PC-9 (cell line): ENCODE results near the gene ZNF408.

Source experiments
- EZH2 ChIP-seq: fragments of 200-600 bp; sonication (generic); IDR thresholded peaks from 2 replicates; pipeline ENCODE4 v1.8.0; 2017; ENCODE audit warnings: antibody characterized with exemption, low read depth
- TF ChIP-seq, protein P1 (sequence below): fragments of 200-600 bp; sonication (generic); conservative IDR thresholded peaks from 2 replicates; pipeline ENCODE4 v1.6.1; 2017; ENCODE audit warnings: mixed run types, antibody characterized with exemption, mild to moderate bottlenecking, moderate library complexity

DNA sequence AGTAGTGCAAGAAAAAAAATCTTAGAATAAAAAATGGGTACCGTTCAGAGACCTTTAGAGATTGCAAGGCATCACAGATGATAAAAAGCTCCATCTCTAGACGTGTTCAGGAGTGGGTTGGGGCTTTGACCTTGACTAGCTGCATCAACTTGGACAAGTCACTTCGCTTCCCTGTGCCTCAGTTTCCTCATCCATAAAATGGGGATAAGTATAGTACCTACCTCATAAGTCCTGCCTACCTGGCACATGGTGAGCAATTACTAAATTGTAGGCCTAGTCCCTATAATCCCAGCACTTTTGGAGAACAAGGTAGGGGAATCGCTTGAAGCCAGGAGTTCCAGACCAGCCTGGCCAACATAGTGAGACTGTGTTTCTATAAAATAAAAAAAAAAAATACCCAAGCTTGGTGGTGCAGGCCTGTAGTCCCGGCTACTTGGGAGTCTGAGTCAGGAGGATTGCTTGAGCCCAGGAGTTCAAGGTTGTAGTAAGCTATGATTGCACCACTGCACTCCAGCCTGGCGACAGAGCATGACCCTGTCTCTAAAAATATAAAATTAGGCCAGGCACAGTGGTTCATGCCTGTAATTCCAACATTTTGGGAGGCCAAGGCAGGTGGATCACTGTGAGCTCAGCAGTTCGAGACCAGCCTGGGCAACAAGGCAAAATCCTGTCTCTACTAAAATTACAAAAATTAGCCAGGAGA lies 12.2 kb downstream of the ZNF408 start:
- no peak for TF ChIP-seq EZH2
- TF ChIP-seq, protein P1, sequence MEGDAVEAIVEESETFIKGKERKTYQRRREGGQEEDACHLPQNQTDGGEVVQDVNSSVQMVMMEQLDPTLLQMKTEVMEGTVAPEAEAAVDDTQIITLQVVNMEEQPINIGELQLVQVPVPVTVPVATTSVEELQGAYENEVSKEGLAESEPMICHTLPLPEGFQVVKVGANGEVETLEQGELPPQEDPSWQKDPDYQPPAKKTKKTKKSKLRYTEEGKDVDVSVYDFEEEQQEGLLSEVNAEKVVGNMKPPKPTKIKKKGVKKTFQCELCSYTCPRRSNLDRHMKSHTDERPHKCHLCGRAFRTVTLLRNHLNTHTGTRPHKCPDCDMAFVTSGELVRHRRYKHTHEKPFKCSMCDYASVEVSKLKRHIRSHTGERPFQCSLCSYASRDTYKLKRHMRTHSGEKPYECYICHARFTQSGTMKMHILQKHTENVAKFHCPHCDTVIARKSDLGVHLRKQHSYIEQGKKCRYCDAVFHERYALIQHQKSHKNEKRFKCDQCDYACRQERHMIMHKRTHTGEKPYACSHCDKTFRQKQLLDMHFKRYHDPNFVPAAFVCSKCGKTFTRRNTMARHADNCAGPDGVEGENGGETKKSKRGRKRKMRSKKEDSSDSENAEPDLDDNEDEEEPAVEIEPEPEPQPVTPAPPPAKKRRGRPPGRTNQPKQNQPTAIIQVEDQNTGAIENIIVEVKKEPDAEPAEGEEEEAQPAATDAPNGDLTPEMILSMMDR = no peak
